ENCODE results near the gene ADAMTS17.
"Not testable (repeated sequence)": the region's sequence is repeated elsewhere in the genome, so short reads cannot be mapped to it uniquely, and the experiment has no call there.

The ADAMTS17 gene

GRCh38 chr15:100092034-100092433 lies 249.7 kb downstream of the ADAMTS17 start:
- no peak for TF ChIP-seq CTCF (conservative IDR thresholded peaks at IDR 0.05; ENCODE audit: control insufficient read depth, insufficient read depth, low read depth, low read length)
- no peak for DNase-seq (ENCODE audit: low read depth)
- no peak overlapping the region for H3K4me3 ChIP-seq (ENCODE audit: control insufficient read depth, low read depth, low read length)

GRCh38 chr15:100090411-100090810 lies 251.4 kb downstream of the ADAMTS17 start:
- DNase-seq (ENCODE audit: low read depth), result no peak
- TF ChIP-seq CTCF (conservative IDR thresholded peaks at IDR 0.05; ENCODE audit: control insufficient read depth, insufficient read depth, low read depth, low read length), result no peak
- no peak overlapping the region for H3K4me3 ChIP-seq (ENCODE audit: control insufficient read depth, low read depth, low read length)

GRCh38 chr15:100084042-100084821 lies 257.5 kb downstream of the ADAMTS17 start:
- DNase-seq (ENCODE audit: low read depth); H3K4me3 ChIP-seq (ENCODE audit: control insufficient read depth, low read depth, low read length): not testable (repeated sequence)

- TF ChIP-seq CTCF (conservative IDR thresholded peaks at IDR 0.05; ENCODE audit: control insufficient read depth, insufficient read depth, low read depth, low read length), result no peak
- no peak overlapping the region for H3K4me3 ChIP-seq (ENCODE audit: control insufficient read depth, low read depth, low read length)
- DNase-seq (ENCODE audit: low read depth), result no peak
Measured at GRCh38 chr15:100083572-100083971, 258.2 kb downstream of the ADAMTS17 start.

GRCh38 chr15:100082761-100083402 lies 258.9 kb downstream of the ADAMTS17 start:
- H3K4me3 ChIP-seq (ENCODE audit: control insufficient read depth, low read depth, low read length), result no peak overlapping the region
- no peak for TF ChIP-seq CTCF (conservative IDR thresholded peaks at IDR 0.05; ENCODE audit: control insufficient read depth, insufficient read depth, low read depth, low read length)
- DNase-seq (ENCODE audit: low read depth), result no peak

- DNase-seq (ENCODE audit: low read depth), result no peak
- H3K4me3 ChIP-seq (ENCODE audit: control insufficient read depth, low read depth, low read length), result no peak overlapping the region
- no peak for TF ChIP-seq CTCF (conservative IDR thresholded peaks at IDR 0.05; ENCODE audit: control insufficient read depth, insufficient read depth, low read depth, low read length)
Measured at GRCh38 chr15:100081454-100081853, 260.3 kb downstream of the ADAMTS17 start.

GRCh38 chr15:100078511-100079220 lies 263.1 kb downstream of the ADAMTS17 start:
- no peak for TF ChIP-seq CTCF (conservative IDR thresholded peaks at IDR 0.05; ENCODE audit: control insufficient read depth, insufficient read depth, low read depth, low read length)
- no peak overlapping the region for H3K4me3 ChIP-seq (ENCODE audit: control insufficient read depth, low read depth, low read length)
- DNase-seq (ENCODE audit: low read depth), result no peak

Measured in fibroblast of mammary gland (primary cell).